Activated CD4-positive, alpha-beta T cell treated with anti-CD3 and anti-CD28 coated beads, Interleukin-2, amount 10 ng/mL, durations not matched to agents 24 days and 14 days (primary cell): ENCODE data around the gene NEU2. TPM values are rescaled to one million over a fixed set of nuclear protein-coding genes. Genes with fewer than 3 reads are reported as not detected.

Experiments
- DNase-seq: peaks from one replicate; pipeline ENCODE4 v3.0.0; 2022
- H3K27ac Mint-ChIP-seq: one replicate; pipeline ENCODE4 v1.8.0; 2022; ENCODE audit warnings: mild to moderate bottlenecking, mixed read lengths
- H3K27me3 Mint-ChIP-seq: one replicate; pipeline ENCODE4 v1.8.0; 2022; ENCODE audit warnings: mixed read lengths
- H3K36me3 Mint-ChIP-seq: one replicate; pipeline ENCODE4 v1.8.0; 2022; ENCODE audit warnings: low read depth, mild to moderate bottlenecking, mixed read lengths
- H3K4me1 Mint-ChIP-seq: one replicate; pipeline ENCODE4 v1.8.0; 2021; ENCODE audit warnings: mixed read lengths
- H3K4me3 Mint-ChIP-seq: one replicate; pipeline ENCODE4 v1.8.0; 2022; ENCODE audit warnings: mild to moderate bottlenecking, moderate library complexity, mixed read lengths
- H3K9me3 Mint-ChIP-seq: one replicate; pipeline ENCODE4 v1.8.0; 2021; ENCODE audit warnings: mixed read lengths
- intact Hi-C: fragments of 100-400 bp; cut with micrococcal nuclease; formaldehyde crosslinking; loops from one replicate; pipeline ENCODE4 v1.15.1; 2023
- total RNA-seq: library from RNA; stranded (reverse); gene quantifications from 2 replicates; pipeline ENCODE4 v1.2.3, GENCODE V29; 2022

The NEU2 gene
- total RNA-seq, 1 donor from 2014 or later = not detected

DNA sequence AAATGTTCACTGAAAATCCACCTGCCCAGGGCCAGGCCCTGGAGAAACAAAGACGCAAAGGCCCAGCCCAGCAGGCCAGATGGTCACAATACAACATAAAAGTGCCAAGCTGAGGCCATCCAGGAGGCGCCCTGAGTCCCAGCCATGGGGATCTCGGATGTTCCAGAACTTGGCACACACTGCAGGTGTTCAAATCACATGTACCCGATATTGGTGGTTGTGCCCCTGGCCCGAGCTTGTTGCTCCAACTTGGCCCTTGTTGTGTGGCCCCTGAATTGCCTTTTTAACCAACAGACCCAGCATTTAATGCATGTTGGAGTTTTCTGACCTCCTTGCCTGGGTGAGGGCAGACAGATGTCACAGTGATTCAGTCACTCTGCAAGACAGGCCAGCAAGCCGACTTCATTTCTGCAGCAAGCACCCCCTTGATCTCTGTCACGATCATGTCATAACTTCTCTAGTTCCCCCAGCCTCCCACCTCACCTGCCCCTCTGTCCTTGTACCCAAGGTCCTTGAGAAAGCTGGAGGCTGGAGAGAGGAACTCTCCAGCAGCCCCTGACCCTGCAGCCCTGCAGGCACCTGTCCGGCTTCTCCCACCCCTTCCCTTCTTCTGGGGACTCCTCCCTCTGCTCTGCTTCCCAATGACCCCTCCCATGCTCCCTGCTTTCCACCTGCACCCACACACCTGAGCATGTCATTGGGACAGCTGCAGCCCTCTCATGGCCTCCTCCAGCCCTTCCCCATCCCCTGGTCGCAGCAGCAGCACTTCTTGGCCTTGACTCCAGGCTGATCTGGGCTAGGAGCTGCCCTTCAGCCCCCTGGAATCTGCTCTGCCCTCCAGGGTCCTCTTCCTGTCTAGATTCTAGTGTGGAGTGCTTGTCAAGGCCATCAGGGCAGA is 28.6 kb upstream of the NEU2 start:
- H3K9me3 Mint-ChIP-seq = no peaks in the 10 kb centered on the region
- H3K4me1 Mint-ChIP-seq = no peaks in the 10 kb centered on the region
- peaks cover 7% of the 10 kb centered on the region for H3K27me3 Mint-ChIP-seq
- DNase-seq = no peak
- no peak overlapping the region for H3K4me3 Mint-ChIP-seq
- H3K27ac Mint-ChIP-seq = no peak overlapping the region
- intact Hi-C loops = no loop called here
- H3K36me3 Mint-ChIP-seq = no peaks in the 10 kb centered on the region

GRCh38 chr2:233005096-233005495 is 27.4 kb upstream of the NEU2 start:
- no peak for DNase-seq
- H3K36me3 Mint-ChIP-seq = no peaks in the 10 kb centered on the region
- H3K9me3 Mint-ChIP-seq = no peaks in the 10 kb centered on the region
- H3K4me3 Mint-ChIP-seq = no peak overlapping the region
- peaks cover 7% of the 10 kb centered on the region for H3K27me3 Mint-ChIP-seq
- H3K27ac Mint-ChIP-seq = no peak overlapping the region
- intact Hi-C loops = no loop called here
- no peaks in the 10 kb centered on the region for H3K4me1 Mint-ChIP-seq

- H3K9me3 Mint-ChIP-seq = no peaks in the 10 kb centered on the region
- no peaks in the 10 kb centered on the region for H3K36me3 Mint-ChIP-seq
- H3K27ac Mint-ChIP-seq = no peak overlapping the region
- intact Hi-C loops = no loop called here
- no peak for DNase-seq
- no peak overlapping the region for H3K4me3 Mint-ChIP-seq
- H3K4me1 Mint-ChIP-seq = no peaks in the 10 kb centered on the region
- H3K27me3 Mint-ChIP-seq = peaks cover 7% of the 10 kb centered on the region
These were observed 25.8 kb upstream of the NEU2 start for GRCh38 chr2:233006648-233007047.

DNA sequence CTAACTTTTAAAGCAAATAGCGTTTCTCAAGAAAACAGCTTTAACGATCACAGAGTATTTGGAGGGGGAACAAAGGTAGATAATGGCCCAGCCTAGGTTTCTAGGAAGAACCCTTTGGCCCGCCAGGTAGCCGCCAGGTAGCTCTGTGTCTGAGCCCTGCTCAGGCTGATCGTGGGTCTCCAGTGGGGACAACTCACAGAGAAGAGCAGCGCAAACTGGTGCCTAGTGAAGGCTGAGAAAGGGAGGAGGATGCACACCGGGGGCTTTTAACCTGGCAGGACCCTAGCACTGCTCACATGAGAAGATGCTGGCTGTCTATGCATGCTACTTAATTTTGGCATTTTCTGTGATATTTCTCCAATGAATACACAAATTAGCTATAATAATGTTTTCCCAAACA is 25.2 kb upstream of the NEU2 start:
- Mint-ChIP-seq H3K9me3 (no peaks in the 10 kb centered on the region), H3K27ac (no peak overlapping the region), H3K27me3 (peaks cover 7% of the 10 kb centered on the region), H3K4me3 (no peak overlapping the region), H3K4me1 (no peaks in the 10 kb centered on the region), H3K36me3 (no peaks in the 10 kb centered on the region)
- no peak for DNase-seq
- intact Hi-C loops = no loop called here

DNA sequence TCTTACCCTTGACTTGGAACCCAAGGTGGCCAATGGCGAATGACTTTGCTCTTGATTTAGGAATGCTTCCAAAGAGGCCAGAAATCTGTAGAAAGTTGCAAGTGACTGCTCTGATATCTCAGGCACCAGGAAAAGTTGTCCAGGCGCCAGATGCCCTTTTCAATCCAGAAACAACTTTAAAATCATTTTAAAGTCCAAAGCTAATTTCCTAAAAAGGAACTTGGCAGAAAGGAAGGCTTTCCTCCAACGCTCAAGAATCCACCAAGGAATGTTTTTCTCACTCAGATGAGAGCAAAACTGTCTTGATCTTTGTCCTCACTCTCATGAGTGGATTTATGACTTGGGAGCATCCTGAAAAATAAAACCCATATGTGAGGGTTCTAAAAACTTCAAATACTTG is 24.7 kb upstream of the NEU2 start:
- no peak for DNase-seq
- no peaks in the 10 kb centered on the region for H3K4me1 Mint-ChIP-seq
- no peaks in the 10 kb centered on the region for H3K9me3 Mint-ChIP-seq
- intact Hi-C loops = no loop called here
- H3K4me3 Mint-ChIP-seq = no peak overlapping the region
- H3K27me3 Mint-ChIP-seq = peaks cover 7% of the 10 kb centered on the region
- H3K36me3 Mint-ChIP-seq = no peaks in the 10 kb centered on the region
- H3K27ac Mint-ChIP-seq = no peak overlapping the region

- H3K9me3 Mint-ChIP-seq = no peaks in the 10 kb centered on the region
- DNase-seq = no peak
- intact Hi-C loops = no loop called here
- H3K4me3 Mint-ChIP-seq = no peak overlapping the region
- peaks cover 5% of the 10 kb centered on the region for H3K27me3 Mint-ChIP-seq
- no peaks in the 10 kb centered on the region for H3K36me3 Mint-ChIP-seq
- H3K4me1 Mint-ChIP-seq = no peaks in the 10 kb centered on the region
- H3K27ac Mint-ChIP-seq = no peak overlapping the region
These were observed 22.8 kb upstream of the NEU2 start for GRCh38 chr2:233009661-233010060.

- DNase-seq = no peak
- H3K27me3 Mint-ChIP-seq = peaks cover 3% of the 10 kb centered on the region
- H3K4me1 Mint-ChIP-seq = no peaks in the 10 kb centered on the region
- H3K9me3 Mint-ChIP-seq = no peaks in the 10 kb centered on the region
- no peak overlapping the region for H3K4me3 Mint-ChIP-seq
- H3K36me3 Mint-ChIP-seq = no peaks in the 10 kb centered on the region
- intact Hi-C loops = no loop called here
- H3K27ac Mint-ChIP-seq = no peak overlapping the region
These were observed 21.8 kb upstream of the NEU2 start for GRCh38 chr2:233010569-233011267.

DNA sequence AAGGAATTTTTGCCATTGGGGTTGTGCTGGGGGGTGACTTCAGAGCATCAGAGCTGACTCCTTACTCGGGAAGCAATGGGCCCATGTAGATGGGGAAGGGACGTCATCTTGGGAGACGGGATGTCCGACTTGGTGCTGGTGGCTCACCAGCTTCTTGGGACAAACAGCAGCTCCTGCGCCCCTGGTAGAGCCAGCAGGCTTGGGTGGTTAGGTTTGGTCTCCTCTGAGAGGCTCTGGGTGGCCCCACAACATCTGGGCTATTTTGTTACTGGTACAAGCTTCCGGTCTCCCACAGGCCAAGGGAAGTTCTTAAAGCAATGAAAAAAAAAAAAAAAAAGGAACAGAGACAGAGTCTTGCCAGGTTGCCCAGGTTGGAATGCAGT is 21.2 kb upstream of the NEU2 start:
- DNase-seq = no peak
- Mint-ChIP-seq H3K4me1 (no peaks in the 10 kb centered on the region), H3K9me3 (no peaks in the 10 kb centered on the region), H3K27ac (no peak overlapping the region), H3K36me3 (no peaks in the 10 kb centered on the region), H3K4me3 (no peak overlapping the region), H3K27me3 (peaks cover 3% of the 10 kb centered on the region)
- intact Hi-C loops = no loop called here

DNA sequence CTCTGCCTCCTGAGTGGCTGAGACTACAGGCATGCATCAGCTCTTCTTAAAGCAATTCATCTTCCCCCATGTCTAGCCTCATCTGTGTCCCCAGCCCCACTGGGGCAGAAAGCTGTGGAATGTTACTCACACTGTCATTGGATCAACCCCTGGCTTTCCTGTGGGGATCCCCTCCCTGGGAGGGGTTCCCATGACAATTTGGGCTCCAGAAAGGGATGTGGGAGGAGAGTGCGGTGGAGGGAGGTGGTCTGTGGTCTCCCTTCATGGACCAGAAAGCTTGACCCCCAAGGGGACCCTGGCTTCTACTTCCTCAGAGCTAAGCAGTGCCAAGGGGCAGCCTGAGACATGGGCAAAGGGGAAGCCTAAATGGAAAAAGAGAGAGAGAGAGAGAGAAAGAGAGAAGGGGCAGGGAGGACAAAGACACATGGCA is 20.8 kb upstream of the NEU2 start:
- DNase-seq = no peak
- Mint-ChIP-seq H3K4me3 (no peak overlapping the region), H3K27ac (no peak overlapping the region), H3K4me1 (no peaks in the 10 kb centered on the region), H3K9me3 (no peaks in the 10 kb centered on the region), H3K36me3 (no peaks in the 10 kb centered on the region), H3K27me3 (peaks cover 3% of the 10 kb centered on the region)
- intact Hi-C loops = no loop called here

GRCh38 chr2:233012301-233012971 is 20.0 kb upstream of the NEU2 start:
- H3K9me3 Mint-ChIP-seq = no peaks in the 10 kb centered on the region
- intact Hi-C loops = no loop called here
- peaks cover 3% of the 10 kb centered on the region for H3K27me3 Mint-ChIP-seq
- H3K4me3 Mint-ChIP-seq = no peak overlapping the region
- H3K36me3 Mint-ChIP-seq = no peaks in the 10 kb centered on the region
- H3K27ac Mint-ChIP-seq = no peak overlapping the region
- no peaks in the 10 kb centered on the region for H3K4me1 Mint-ChIP-seq
- DNase-seq = no peak

DNA sequence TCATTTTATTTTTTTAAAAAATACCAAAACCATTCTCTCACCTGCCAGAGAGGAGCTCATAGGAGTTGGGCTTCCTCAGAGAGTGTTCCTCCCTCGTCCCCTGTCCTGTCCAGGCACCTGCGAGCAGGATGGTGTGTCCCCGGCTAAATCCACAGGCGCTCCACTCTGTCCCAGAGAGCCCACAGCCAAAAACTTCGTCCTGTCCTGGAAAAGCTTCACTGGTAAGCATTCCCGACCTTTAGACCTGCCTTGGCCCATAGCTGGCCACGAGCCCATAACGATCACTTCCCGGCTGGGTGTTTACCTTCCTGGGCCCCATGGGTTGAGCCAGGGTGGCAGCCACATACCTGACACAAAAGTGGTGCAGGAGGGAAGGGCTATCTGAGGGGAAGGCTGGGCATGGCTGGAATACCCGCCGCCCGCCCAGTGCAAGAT is 19.4 kb upstream of the NEU2 start, which contains the start of gene NGEF:
TSS of gene NGEF (minus strand) at position 230 of the 435 bp plus-strand sequence. CDS start 38,366 bp downstream, outside the sequence.
- intact Hi-C loops = no loop called here
- H3K27me3 Mint-ChIP-seq = peaks cover 2% of the 10 kb centered on the region

GRCh38 chr2:233013650-233014049 is 18.8 kb upstream of the NEU2 start:
- DNase-seq = no peak
- Mint-ChIP-seq H3K27me3 (peaks cover 2% of the 10 kb centered on the region), H3K27ac (no peak overlapping the region), H3K9me3 (no peaks in the 10 kb centered on the region), H3K4me3 (no peak overlapping the region), H3K4me1 (no peaks in the 10 kb centered on the region), H3K36me3 (no peaks in the 10 kb centered on the region)
- intact Hi-C loops = no loop called here

More for the DNA sequence above, 19.4 kb upstream of the NEU2 start, which contains the start of gene NGEF:
- Mint-ChIP-seq H3K9me3 (no peaks in the 10 kb centered on the region), H3K4me3 (no peak within 1 kb of the TSS), H3K36me3 (no peaks in the 10 kb centered on the region), H3K27ac (no peak within 1 kb of the TSS), H3K4me1 (no peaks in the 10 kb centered on the region)
- DNase-seq = no peak

DNA sequence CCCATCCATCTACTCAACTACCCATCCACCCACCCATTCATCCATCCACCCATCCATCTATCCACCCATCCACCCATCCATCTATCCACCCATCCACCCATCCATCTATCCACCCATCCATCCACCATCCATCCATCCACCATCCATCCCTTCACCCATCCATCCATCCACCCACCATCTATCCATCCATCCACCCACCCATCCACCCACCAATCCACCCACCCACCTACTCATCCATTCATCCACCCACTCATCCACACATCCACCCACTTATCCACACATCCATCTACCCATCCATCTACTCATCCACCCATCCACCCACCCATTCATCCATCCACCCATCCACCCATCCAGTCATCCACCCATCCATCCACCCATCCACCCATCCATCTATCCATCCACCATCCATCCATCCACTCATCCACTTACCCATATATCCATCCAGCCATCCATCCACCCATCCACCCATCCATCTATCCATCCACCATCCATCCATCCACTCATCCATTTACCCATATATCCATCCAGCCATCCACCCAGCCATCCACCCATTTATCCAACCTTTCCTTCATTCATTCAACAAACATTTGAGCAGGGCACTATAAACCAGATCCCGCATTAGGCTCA is 17.3 kb upstream of the NEU2 start:
- Mint-ChIP-seq H3K27me3 (peaks cover 2% of the 10 kb centered on the region), H3K27ac (no peak overlapping the region), H3K4me3 (no peak overlapping the region), H3K36me3 (no peaks in the 10 kb centered on the region), H3K9me3 (no peaks in the 10 kb centered on the region), H3K4me1 (no peaks in the 10 kb centered on the region)
- no peak for DNase-seq
- intact Hi-C loops = no loop called here
